ENCODE measurements around the gene HPCAL1. TPM values are rescaled to one million over a fixed set of nuclear protein-coding genes. Genes with fewer than 3 reads are reported as not detected.

Gene HPCAL1
- total and polyA plus RNA-seq, 2 donors (not counting 1 experiment from before 2014, with no cell fraction given), result 60.3 to 65.1 TPM

DNA sequence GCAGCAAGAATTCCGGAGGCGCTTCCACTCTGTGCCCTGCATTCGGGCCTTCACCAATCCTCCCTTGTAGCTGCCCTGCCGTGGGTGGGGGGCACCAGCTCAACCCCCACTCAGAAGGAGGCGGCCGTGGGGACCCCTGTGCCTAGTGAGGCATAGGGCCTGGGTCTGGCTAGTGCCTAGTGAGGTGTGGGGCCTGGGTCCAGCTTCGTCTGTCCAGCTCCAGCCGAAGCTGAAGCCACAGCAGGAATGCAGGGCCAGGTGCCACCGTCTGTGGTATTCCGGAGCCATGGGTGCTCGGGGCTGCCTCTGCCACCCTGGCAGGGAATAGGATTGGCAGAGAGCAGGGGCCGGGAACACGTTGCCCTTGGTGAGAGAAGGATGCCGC is 133.1 kb downstream of the HPCAL1 start:
- ATAC-seq (ENCODE audit: low read depth), result no peak
- Histone ChIP-seq H3K79me2 (ENCODE audit: control insufficient read depth, insufficient read depth, low read length) (no peaks in the 10 kb centered on the region), H3K9ac (ENCODE audit: low read length) (no peak overlapping the region), H3K9me3 (ENCODE audit: control extremely low read depth in 1 of 3, control insufficient read depth in 2 of 3, insufficient read depth in 1 of 3, low read length in 2 of 3) (no peaks in the 10 kb centered on the region), H3K4me3 (ENCODE audit: control extremely low read depth in 1 of 5, extremely low read depth in 1 of 5, insufficient read depth in 1 of 5, low read depth in 2 of 5, low read length in 4 of 5) (no peak overlapping the region), H4K20me1 (ENCODE audit: control insufficient read depth, insufficient read depth, low read length, poor library complexity, severe bottlenecking) (peaks cover 16% of the 10 kb centered on the region), H3K27ac (ENCODE audit: low read length in 2 of 2) (no peak overlapping the region), H3K36me3 (replicated peaks in 1 of 2; ENCODE audit: control extremely low read depth in 1 of 2, control insufficient read depth in 1 of 2, extremely low read depth in 1 of 2, insufficient read depth in 2 of 2, low read length in 1 of 2) (peaks cover 0 to 25% of the 10 kb centered on the region in 2 experiments), H2AFZ (ENCODE audit: insufficient read depth, low read depth, low read length, poor library complexity, severe bottlenecking) (no peak overlapping the region), H3K4me1 (ENCODE audit: control insufficient read depth in 2 of 2, insufficient read depth in 2 of 2, low read length in 2 of 2) (peaks cover 12 to 18% of the 10 kb centered on the region in 2 donors), H3K27me3 (replicated peaks in 1 of 4; ENCODE audit: control extremely low read depth in 1 of 4, control insufficient read depth in 3 of 4, insufficient read depth in 4 of 4, low read length in 3 of 4) (peaks cover 0 to 4% (median 0%) of the 10 kb centered on the region in 4 experiments), H3K4me2 (replicated peaks; ENCODE audit: low read depth, low read length, poor library complexity, severe bottlenecking) (no peak overlapping the region)
- no peaks in the 10 kb centered on the region for H3K9me3 Mint-ChIP-seq (ENCODE audit: insufficient read depth)
- H3K27ac Mint-ChIP-seq, result no peak overlapping the region
- TF ChIP-seq, protein P1, sequence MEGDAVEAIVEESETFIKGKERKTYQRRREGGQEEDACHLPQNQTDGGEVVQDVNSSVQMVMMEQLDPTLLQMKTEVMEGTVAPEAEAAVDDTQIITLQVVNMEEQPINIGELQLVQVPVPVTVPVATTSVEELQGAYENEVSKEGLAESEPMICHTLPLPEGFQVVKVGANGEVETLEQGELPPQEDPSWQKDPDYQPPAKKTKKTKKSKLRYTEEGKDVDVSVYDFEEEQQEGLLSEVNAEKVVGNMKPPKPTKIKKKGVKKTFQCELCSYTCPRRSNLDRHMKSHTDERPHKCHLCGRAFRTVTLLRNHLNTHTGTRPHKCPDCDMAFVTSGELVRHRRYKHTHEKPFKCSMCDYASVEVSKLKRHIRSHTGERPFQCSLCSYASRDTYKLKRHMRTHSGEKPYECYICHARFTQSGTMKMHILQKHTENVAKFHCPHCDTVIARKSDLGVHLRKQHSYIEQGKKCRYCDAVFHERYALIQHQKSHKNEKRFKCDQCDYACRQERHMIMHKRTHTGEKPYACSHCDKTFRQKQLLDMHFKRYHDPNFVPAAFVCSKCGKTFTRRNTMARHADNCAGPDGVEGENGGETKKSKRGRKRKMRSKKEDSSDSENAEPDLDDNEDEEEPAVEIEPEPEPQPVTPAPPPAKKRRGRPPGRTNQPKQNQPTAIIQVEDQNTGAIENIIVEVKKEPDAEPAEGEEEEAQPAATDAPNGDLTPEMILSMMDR (IDR thresholded peaks at IDR 0.05), result no peak
- TF ChIP-seq EZH2 (IDR thresholded peaks at IDR 0.05; ENCODE audit: borderline replicate concordance, insufficient read depth, low read depth, low read length, poor library complexity, severe bottlenecking), result no peak
- no peaks in the 10 kb centered on the region for H3K27me3 Mint-ChIP-seq
- ChIA-PET POLR2A (interaction anchor here (0.5 to 1.4 kb wide), 6 partner anchors 10 to 355 kb away, joined by 3 to 8 read pairs (median 4); partner anchors contain the start of genes ODC1 and RRM2), CTCF (interaction anchor here (1.0 to 11.0 kb wide), 35 partner anchors 10 to 621 kb away, joined by 3 to 220 read pairs (median 7); partner anchors contain the start of genes CYS1, HPCAL1, ODC1 and RRM2)
- intact Hi-C loops (cut with micrococcal nuclease), result loop anchor here (1.0 to 2.0 kb wide), 4 partner anchors 27 to 364 kb away; no protein-coding TSS in a partner anchor
- H3K4me1 Mint-ChIP-seq, result peaks cover 19% of the 10 kb centered on the region
- DNase-seq, result no peak
- 88% methylated on average over 13 of the region's 14 CpGs for WGBS (ENCODE audit: insufficient coverage)
- H3K4me3 Mint-ChIP-seq, result no peak overlapping the region

DNA sequence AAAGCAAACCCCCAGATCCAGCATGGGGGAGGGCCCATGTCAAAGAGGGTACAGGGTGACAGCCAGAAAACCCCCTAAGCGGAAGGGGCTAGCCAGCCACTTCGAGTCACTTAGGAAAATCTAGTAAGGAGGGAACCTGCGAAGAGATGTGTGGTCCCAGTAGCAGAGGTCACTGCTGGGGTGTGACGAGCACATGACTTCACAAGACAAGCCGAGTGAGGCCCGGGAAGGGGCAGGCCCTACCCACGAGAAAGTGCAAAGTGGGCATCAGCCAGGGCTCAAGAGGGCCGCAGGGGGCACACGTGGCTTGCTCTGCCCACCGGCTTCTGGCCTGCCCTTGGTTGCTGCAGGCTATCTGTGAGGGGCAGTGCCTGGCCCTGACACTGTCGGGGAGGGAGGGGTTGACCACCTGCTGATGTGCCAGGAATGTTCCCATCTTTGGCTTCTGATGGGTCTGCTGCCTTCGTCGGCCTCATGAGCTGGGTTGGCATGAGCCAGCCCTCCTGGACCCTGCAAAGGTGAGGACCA is 133.9 kb downstream of the HPCAL1 start:
- H3K4me3 Mint-ChIP-seq, result no peak overlapping the region
- Histone ChIP-seq H3K4me2 (replicated peaks; ENCODE audit: low read depth, low read length, poor library complexity, severe bottlenecking) (no peak overlapping the region), H3K9ac (ENCODE audit: low read length) (no peak overlapping the region), H2AFZ (ENCODE audit: insufficient read depth, low read depth, low read length, poor library complexity, severe bottlenecking) (no peak overlapping the region), H3K27ac (ENCODE audit: low read length in 2 of 2) (no peak overlapping the region), H4K20me1 (ENCODE audit: control insufficient read depth, insufficient read depth, low read length, poor library complexity, severe bottlenecking) (peaks cover 25% of the 10 kb centered on the region), H3K4me1 (ENCODE audit: control insufficient read depth in 2 of 2, insufficient read depth in 2 of 2, low read length in 2 of 2) (peaks cover 9 to 18% of the 10 kb centered on the region in 2 donors), H3K4me3 (ENCODE audit: control extremely low read depth in 1 of 5, extremely low read depth in 1 of 5, insufficient read depth in 1 of 5, low read depth in 2 of 5, low read length in 4 of 5) (no peak overlapping the region), H3K27me3 (replicated peaks in 1 of 4; ENCODE audit: control extremely low read depth in 1 of 4, control insufficient read depth in 3 of 4, insufficient read depth in 4 of 4, low read length in 3 of 4) (no peaks in the 10 kb centered on the region), H3K9me3 (ENCODE audit: control extremely low read depth in 1 of 3, control insufficient read depth in 2 of 3, insufficient read depth in 1 of 3, low read length in 2 of 3) (no peaks in the 10 kb centered on the region), H3K79me2 (ENCODE audit: control insufficient read depth, insufficient read depth, low read length) (peaks cover 4% of the 10 kb centered on the region), H3K36me3 (replicated peaks in 1 of 2; ENCODE audit: control extremely low read depth in 1 of 2, control insufficient read depth in 1 of 2, extremely low read depth in 1 of 2, insufficient read depth in 2 of 2, low read length in 1 of 2) (peaks cover 2 to 34% of the 10 kb centered on the region in 2 experiments)
- intact Hi-C loops (cut with micrococcal nuclease), result no loop called here
- peaks cover 18% of the 10 kb centered on the region for H3K4me1 Mint-ChIP-seq
- no peaks in the 10 kb centered on the region for H3K9me3 Mint-ChIP-seq (ENCODE audit: insufficient read depth)
- H3K27ac Mint-ChIP-seq, result no peak overlapping the region
- ChIA-PET POLR2A (interaction anchor here (1.0 kb wide), 1 partner anchor 355 kb away, joined by 3 read pairs; no protein-coding TSS in a partner anchor), CTCF (interaction anchor here (1.1 to 11.0 kb wide), 9 partner anchors 9 to 363 kb away, joined by 4 to 220 read pairs (median 33); partner anchors contain the start of genes CYS1, HPCAL1 and RRM2)
- ATAC-seq (ENCODE audit: low read depth), result no peak
- H3K27me3 Mint-ChIP-seq, result no peaks in the 10 kb centered on the region
- no peak for DNase-seq
- TF ChIP-seq EZH2 (IDR thresholded peaks at IDR 0.05; ENCODE audit: borderline replicate concordance, insufficient read depth, low read depth, low read length, poor library complexity, severe bottlenecking), result no peak
- TF ChIP-seq, protein P1 (IDR thresholded peaks at IDR 0.05), result no peak
- 94% methylated on average over 13 of the region's 13 CpGs for WGBS (ENCODE audit: insufficient coverage)
